SK-N-MC (cell line): ENCODE measurements around the gene IGF2R.

Experiments used
- EZH2 ChIP-seq: fragments of 200-600 bp; sonication (generic); IDR thresholded peaks from one replicate; pipeline ENCODE4 v1.6.1; 2017; ENCODE audit warnings: antibody characterized with exemption
- FOXP2 ChIP-seq: optimal IDR thresholded peaks from 2 replicates; pipeline ENCODE3; 2011; ENCODE audit warnings: mild to moderate bottlenecking, moderate library complexity; ENCODE audit not compliant: insufficient read depth; ENCODE audit errors: extremely low read length, control extremely low read depth
- POLR2AphosphoS5 ChIP-seq: IDR thresholded peaks from 2 replicates; pipeline ENCODE4 v1.6.1; 2012; ENCODE audit warnings: mild to moderate bottlenecking, low read depth, low read length, borderline replicate concordance

DNA sequence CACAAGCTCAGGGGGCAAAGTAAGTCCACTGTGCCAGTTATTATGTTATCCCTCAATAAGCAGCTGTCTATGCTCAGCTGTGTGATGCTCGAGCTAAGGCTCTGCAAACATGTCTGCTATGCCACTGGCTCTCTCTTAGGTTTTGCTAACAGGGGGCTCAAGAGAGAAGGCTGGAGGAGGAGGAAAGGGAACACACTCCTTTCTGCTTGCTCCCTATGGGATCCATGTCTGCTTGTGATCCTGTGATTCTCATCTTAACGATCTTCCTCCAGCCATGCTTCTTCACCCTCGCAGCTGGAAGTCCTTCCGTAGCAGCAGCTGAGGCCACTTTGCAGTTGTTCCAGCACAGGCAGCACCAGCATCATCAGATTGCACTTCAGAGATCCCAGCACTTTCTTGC, 37.0 kb upstream of the IGF2R start:
- TF ChIP-seq EZH2 = no peak
- no peak for TF ChIP-seq POLR2AphosphoS5
- TF ChIP-seq FOXP2 = no peak
